ENCODE results near the gene MAGI1.

The MAGI1 gene

DNA sequence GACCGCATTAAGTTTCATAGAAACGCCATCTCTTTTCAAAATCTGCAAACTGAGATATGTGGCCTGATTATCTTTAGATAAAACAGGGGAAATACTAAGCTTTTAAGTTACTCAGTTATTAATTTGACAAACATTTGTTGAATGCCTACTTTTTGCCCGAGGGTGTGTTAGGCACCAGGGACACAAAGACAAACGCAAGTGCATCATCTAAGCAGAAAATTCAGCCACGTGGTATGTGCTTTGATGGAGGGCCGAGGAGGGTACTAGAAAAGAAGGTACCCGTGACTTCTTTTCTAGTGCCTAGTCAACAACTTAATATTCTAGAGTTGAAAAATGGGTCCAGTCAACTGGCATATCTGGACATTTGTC, 594.3 kb downstream of the MAGI1 start:
- no peak for DNase-seq

DNA sequence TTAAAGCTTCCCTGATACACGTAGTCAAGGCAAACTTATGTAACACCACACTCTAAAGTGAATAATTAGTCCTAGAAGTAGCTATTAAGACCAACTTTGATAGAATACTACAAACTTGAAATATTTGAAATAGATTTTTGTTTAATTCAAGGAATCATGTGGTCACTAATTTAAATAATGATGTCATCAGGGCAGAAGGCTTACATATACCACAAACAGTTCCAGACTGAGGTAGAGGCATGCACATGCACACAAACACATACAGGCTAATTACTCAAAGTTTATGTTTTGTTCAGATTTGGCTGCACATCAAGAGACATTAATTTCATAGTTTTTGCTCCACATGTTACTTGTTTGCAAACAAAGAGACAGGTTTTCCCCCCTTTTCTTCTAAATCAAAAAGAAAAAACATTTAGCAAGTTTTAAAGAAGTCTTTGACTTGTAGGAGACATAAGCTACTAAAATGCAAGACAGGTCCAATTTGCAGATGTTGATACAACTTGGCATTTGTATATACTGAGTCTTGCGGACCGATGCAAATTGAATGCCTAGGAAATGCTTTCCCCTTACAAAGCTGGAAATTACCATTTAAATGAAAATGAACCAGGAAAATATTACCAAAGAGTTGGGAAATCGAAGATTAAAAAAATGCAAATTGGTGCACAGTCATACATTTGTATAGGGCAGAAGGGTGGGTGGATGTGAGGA, 594.8 kb downstream of the MAGI1 start:
- no peak for DNase-seq

DNA sequence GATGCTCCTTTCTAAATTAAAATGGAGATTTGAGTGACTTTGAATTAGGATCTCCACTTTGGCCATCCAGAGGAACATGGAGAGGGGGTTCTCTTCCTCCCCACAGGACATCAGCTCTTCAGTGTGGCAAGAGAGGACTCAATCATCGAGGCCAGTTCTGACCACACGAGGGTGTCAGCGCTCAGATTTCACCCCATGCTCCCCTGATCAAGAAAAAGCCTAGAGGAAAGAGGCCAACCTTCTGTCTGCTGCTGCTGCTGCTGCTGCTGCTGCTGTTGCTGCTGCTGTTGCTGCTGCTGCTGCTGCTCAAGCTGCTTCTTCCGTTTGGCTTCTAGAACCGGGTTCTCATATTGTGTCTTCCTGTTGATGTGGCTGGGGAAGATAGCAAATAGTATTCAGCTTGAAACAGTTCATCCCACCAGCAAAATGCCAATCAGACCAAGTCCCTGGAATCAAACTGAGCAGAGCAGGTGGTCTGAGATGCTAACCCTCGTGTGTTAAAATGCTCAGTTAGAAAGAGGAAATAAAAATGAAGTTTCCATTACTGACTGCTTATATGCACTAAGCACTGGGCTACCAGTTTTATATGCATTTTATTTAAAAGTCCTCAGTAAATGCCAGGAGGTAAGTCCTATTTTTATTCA, 599.0 kb downstream of the MAGI1 start:
- DNase-seq = peak; percentile 5 to 71 (median 30)

DNA sequence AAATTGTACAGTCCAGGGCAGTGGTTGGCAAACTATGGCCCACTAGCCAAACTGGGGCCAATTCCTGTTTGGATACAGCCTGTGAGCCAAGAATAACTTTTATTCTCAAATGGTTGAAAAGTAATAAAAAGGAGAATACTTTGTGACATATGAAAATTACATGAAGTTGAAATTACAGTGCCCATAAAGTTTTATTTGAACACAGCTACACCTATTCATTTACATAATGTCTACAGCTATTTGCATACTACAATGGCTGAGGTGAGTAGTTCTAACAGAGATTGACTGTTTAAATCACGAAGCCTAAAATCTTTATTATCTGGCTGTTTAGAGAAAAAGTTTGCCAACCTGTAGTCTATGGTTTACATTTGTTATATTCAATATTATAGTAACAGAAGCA, 600.1 kb downstream of the MAGI1 start:
- DNase-seq = no peak

DNA sequence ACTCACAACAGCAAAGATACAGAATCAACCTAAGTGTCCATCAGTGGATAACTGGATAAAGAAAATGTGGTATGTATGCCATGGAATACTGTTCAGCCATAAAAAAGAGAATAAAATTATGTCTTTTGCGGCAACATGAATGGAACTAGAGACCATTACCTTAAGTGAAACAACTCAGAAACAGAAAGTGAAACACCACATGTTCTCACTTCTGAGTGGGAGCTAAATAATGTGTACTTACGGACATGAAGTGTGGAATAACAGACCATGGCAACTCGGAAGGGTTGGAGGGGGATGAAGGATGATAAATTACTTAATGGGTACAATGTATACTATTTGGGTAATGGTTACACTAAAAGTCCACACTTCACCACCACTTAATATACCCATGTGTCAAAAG, 600.6 kb downstream of the MAGI1 start:
- no peak for DNase-seq

DNA sequence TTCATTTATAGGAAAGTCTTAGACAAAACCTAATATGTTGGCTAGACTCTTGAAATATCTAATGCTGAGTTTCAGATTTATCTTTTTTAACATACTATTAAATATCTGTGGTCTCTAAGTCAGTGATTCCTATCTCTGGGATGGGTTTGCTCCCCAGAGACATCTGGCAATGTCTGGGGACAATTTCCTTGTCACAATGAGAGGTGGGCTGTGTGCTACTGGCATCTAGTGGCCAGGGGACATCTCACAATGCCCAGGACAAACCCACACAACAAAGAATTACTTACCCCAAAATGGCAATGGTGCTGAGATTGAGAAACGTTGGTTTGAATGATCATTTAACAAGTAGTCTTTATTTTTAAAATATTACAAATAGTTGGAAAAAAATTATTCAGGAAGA, 602.1 kb downstream of the MAGI1 start:
- DNase-seq = peak; percentile 2 to 54 (median 4)

DNA sequence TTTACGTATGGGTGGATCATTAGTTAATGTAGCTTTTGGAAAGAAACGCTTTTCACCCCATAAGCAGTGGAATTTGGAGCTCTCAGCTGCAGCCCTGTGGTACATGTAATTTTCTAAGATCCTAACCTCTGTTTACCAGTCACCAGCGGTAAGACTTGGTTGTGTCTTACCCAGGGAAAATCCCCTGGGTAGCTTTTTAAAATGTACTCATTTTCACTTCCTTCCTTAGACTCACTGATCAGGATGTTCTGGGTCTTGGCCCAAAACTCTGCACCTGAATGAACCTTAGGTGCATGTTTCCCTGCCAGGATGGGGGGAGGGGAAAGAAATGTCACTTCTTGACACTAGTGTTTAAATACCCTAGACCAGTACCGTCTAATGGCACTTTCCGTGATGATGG, 605.2 kb downstream of the MAGI1 start:
- DNase-seq = no peak

DNA sequence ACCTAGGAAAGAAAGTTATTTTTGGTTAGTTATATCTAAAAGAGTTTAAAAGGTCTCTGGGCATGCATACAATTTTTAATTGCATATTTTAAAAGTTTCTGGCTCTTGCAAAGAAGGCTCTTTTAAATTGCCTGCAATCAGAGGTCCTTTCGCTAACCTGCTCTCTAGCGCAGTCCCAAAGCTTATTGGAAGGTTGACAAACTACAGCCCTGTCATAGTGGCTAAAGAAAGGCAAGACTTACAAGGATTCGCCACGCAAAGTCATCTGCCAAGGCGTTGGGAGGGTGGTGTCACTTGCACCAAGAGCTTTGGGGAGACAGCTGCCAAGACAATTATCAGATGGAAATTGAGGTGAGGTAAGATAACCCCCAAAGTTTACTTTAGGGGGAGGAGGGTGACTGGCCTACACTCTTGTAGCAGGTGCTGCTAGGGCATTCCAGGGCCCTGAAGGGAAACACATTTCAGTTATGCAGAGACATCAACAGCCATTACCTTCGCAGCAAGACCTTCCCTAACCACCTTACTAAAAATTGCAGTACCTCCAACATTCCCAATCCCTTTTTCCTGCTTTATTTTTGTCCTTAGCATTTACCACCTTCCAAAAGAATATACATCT, 606.2 kb downstream of the MAGI1 start:
- DNase-seq = no peak

DNA sequence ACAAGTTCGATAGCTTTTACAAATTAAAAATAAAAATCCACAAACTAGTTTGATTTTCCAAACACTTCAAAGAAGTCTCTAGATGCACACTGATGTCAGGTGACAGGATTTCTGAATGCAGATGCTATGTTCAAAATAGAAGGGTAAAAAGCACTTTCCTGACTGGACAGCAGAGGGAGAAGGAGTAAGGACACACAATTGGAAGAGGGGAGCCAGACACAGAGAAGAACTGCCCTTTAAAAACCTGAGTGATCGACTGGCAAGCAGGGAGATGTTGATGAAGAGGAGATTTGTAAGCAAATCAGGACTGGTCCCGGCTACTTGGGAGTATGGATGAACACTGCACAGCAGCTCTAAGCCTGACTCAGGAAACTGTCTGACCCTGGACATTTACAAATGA, 612.8 kb downstream of the MAGI1 start:
- DNase-seq = no peak

DNA sequence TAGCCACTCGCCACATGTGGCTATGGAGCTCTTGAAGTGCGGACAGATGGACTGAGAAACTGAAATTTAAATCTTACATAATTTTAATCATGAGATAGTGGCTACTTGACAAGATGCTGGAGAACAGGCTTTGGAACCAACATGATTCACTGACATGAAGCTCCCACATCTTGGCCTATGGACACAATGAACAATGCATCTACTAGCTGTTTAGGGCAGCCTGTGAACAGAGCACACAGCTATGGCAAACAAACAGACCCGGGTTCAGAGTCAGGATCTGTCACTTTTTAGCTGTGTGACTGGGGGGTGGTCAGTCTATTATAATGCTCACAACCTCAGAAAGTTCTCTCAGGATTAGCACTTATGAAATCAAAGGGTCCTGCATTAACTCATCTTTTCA, 616.6 kb downstream of the MAGI1 start:
- DNase-seq = no peak

DNA sequence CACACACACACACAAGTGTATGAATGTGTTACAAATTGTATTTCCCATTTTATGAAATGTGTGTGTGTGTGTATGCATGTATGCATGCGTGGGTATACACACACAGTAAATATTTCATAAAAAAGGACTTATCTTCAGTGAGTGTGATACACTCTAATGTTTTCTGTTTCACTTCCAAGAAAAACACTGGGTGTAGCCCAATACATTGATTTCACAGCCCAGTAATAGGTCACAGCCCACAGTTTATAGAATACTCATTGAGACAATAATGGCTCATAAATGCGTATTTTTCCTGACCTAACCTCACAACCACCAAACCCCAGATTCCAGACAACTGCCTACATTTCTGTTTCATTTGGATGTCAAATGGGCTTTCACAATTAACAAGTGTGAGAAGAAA, 619.5 kb downstream of the MAGI1 start:
- DNase-seq = no peak

DNA sequence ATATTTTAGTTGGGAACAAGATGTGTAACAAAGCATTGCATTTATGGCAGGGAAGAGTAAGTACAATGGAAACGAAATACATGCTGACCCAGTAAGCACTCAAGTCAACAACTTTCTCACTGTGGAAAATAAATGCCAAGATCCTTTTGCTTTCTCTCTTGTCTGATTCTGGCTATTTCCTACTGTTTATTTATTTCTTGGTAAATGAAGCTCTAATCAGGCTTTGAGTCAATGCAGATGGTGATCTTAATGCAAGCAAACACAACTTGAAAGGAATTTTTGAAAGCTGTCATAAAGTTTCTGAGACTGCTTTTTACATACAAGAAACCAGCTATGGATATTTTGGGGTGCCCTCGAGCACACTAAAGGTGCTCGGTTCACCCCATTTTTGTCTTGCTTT, 624.8 kb downstream of the MAGI1 start:
- DNase-seq = no peak

DNA sequence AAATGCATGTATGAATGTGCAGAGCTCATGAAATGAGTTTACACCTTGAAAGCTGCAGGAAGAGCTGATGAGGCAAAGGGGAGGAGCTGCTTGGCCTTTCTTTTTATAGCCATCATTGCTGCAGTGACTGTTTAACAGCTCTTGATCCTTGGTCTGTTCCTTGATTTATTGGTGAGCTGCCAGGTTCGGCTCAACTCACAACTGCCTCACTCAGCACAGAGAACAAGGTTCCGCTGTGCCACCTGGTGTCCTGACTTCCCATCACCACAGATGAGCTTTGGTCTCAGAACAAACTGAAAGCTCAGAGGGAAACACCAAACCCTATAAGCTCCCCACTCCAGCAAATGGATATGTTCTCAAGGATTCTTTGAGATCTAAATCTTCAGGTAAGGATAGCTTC, 626.1 kb downstream of the MAGI1 start:
- peak; percentile 45 to 82 (median 62) for DNase-seq

DNA sequence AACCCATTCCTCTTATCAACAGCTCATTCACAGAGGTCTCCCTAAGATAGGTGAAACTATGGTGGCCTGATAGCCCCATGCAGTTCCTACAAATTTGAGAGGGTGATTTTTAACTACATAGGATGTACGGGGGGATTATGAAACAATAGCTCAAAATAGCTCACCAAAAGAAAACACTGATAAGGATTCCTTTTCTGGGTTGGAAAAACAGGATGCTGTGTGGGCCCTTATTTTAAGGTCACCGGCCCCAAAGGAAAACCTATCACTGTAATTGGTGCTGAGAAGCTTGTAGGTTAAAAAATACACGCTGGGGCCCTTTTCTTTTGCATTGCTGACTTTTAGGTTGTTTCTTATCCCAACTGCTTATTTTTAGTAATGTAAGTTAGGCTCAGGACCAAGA, 627.4 kb downstream of the MAGI1 start:
- no peak for DNase-seq

DNA sequence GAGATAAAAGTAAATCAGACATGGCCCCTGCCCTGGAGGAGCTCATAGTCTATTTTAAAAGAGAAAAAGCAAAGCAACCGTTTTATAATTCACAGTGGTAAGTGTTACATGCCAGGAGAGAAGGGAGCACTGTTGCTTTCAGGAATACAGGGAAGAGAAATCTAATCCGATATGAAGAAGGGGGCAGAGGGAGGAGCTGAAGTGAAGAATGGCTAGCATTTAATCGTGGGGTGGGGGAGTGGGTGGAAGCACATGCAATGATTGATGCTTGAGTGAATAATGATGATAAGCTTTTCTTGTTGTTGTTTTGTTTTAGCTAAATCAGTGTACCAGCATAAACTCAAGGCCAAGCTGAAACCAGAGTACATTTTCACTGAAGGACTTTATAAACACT, 629.5 kb downstream of the MAGI1 start:
- DNase-seq = no peak

DNA sequence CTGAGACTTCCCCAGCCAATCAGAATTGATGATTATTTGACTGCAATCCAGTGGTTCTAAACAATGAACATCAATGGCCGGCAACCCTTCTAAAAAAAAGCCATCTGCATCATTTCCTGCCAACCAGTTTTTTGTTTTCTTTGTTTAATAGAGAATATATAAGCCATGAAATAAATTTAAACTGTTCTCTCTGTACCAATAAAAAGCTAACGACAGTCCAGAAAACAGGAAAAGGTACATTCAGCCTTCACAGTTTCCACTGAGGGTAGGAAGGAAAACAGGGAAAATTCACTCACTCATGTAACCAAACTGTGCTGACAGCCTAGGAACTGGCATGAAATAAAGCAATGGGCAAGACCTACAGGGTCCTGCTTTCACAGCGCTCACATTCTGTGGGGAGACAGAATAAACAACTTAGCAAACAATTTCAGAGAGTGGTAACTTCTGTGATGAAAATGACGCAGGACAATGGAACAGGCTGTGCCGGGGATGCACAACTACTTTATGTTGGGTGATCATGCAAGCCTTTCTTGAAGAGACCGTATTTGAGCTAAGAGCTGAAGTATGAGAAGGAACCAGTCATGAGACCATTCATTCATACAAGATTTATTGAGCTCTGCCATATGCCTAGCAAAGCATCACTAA, 630.1 kb downstream of the MAGI1 start:
- no peak for DNase-seq

DNA sequence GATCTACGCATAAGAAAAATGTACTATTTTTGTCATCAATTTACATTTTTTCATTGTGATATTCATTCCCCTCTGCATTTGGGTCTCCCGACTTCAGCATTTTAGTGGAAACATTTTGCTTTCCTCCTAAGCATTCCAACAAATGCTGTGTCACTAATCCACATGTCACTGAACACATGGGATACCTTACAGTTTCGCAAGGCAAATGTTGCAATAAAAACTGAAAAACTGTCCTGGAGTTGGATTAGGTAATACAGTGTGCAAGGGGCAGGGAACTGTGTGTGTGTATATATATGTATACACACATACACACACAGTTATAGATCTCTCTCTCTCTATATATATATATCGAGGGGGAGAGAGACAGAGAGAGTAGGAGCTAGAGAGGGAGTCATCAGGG, 632.2 kb downstream of the MAGI1 start:
- no peak for DNase-seq

DNA sequence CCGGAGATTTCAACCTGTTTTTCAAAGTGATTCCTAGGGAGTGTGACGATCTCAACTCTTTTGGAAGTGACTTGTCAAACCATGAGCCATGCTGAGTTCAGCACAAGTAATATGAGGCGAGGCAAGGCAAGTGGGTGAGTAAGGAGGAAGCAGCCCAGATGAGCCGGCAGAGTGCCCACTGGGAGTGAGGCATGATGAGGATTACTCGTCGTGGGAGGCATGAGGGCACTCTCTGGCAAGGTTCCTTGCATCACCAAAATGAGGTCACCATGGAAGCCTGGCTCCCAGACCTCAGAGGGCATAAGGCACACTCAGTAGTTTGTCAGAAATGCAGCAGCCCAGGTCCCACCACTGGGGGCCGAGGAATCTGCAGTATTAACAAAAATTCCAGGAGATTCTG, 636.1 kb downstream of the MAGI1 start:
- no peak for DNase-seq

DNA sequence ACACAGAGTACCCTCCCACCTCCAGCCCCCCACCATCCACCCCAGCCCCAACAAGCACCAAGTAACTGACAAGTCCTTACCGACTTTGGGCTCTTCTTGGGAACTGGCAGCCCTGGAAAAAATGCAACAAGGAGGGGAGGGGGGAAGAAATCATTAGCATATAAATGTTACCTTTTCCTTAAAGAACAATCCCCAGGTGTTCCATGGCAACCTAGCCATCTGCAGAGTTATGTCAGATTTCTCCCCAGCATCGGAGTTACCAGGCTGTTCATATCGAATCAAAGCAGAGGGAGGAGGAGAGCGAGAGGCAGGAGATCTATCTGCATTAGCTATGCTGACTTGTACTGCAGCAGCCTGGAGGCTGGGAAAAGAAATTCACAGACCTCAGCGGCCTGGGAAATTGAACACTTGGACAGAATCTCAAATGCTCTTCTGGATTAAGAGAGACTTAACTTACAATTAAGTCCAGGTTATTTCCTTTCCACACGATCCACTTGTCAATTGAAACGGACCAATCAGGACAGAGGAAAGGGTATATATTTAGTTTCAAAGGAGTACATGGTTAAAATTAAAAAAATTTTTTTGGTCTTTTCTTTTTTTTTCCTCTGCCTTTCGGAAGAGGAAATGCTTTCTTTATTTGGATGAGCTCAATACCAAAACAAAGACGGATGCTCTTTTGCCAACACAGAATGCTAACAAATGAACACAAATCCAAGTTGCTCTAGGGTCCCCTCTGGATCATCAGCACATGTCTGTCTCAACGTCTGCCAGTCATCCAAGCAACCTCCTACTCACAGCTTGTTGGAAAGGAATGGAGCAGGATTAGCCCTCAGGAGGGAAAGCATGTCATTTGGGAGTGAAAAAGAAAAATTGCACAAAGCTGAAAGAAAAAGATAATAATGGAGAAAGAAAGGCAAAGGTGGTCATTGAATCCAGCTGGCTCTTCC, 637.1 kb downstream of the MAGI1 start:
- no peak for DNase-seq

DNA sequence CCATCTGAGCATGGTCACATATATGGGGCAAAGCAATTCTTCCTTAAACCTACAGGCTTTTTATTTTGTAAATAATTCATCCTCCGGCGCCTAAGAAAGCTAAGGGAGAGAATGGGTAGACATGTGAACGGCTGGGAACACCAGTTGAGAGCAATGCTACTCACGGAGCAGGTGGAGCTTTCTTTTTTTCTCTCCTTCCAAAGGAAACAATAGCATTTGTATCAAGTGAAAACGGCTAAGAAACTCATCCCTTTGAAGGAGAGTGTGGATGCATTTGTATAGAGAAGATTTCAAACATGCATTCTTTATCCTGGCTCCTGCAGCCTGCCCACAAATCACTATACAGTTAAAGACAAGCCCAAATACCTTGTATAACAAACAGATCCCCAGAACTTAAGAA, 637.8 kb downstream of the MAGI1 start:
- DNase-seq = no peak

DNA sequence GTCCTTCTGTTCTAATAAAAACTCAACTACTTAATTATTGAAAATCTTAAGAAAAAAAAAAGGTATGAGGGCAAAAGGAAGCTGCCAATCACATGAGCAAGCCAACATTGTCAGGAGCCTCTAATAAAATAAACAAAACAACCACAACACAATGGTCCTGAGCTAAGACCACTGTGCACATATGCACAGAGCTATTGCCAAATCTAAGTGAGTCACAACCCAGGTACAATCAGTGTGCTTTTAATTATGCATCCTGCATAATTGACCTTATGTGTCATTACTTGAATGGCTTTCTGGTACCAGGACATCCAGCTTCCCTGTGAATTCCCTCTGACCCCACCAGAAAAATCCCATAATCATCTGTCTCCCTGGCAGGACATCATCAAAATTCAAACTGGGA, 639.8 kb downstream of the MAGI1 start:
- no peak for DNase-seq

DNA sequence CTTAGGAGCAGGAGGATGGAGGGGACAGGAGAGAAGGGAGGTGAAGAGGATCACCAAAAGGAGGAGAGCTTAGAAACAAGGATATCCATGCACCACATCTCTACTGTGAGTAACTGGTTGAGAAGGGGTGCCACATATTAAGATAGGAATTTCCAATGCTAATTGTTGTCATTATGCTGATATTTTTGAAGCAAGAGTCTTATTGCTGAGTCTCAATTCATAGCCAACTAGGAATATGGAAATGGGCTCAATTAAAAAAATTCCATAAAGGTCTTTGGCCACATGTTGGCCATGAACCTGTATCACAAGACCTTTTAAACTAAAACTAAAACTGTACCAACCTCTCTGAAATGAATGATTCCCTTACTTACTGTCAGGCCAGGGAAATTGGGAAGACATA, 642.6 kb downstream of the MAGI1 start:
- no peak for DNase-seq

DNA sequence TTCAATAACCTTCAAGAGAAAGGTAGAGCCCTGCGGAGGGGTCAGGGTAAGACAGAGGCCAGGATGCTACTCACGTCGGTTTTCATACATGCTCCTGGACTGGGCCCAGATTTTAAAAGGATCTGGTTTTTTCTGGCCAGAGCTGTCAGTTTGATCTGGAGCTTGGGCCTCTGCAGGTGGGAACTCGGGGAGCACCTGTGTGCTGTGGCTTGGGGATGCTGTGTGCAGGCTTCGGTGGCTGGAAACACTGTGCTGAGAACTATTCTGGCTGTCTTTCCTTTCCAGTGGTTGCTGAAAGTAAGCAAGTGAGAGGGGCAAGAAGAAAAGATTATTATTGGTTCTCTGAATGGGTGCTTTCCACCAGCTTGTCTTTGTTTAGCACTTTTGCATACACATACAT, 647.6 kb downstream of the MAGI1 start:
- DNase-seq = no peak
